Brain microvascular endothelial cell (primary cell): ENCODE data around the gene SUMO2.
"Not testable (repeated sequence)": the region's sequence is repeated elsewhere in the genome, so short reads cannot be mapped to it uniquely, and the experiment has no call there.

ENCODE experiments used
- DNase-seq: peaks from one replicate; pipeline ENCODE4 v3.0.0-alpha.2; 2020
- H3K27ac ChIP-seq: fragments of 250-450 bp; sonication (Bioruptor Pico); 2 replicates; pipeline ENCODE4 v1.5.1; 2020; ENCODE audit warnings: mild to moderate bottlenecking, moderate library complexity
- H3K27me3 ChIP-seq: fragments of 250-450 bp; sonication (Bioruptor Pico); replicated peaks from 2 replicates; pipeline ENCODE4 v1.5.1; 2020; ENCODE audit warnings: mild to moderate bottlenecking
- H3K36me3 ChIP-seq: fragments of 250-450 bp; sonication (Bioruptor Pico); replicated peaks from 2 replicates; pipeline ENCODE4 v1.5.1; 2020; ENCODE audit warnings: mild to moderate bottlenecking
- H3K4me3 ChIP-seq: 2 replicates; pipeline ENCODE4 v1.5.1; 2011; ENCODE audit warnings: low read depth, mild to moderate bottlenecking, control low read depth, low read length, moderate library complexity
- CTCF ChIP-seq: IDR thresholded peaks from 2 replicates; pipeline ENCODE4 v1.5.1; 2011; ENCODE audit warnings: low read depth, mild to moderate bottlenecking, moderate library complexity, low read length, control low read depth, inconsistent platforms; ENCODE audit errors: missing control alignments
- in situ Hi-C: cut with HindIII; loops from 2 replicates; pipeline ENCODE4 v1.10.0; 2017; ENCODE audit warnings: low sequenced_read_pairs, low pct_ligation_motif_present

Gene SUMO2

GRCh38 chr17:75163074-75163473 is 19.7 kb downstream of the SUMO2 start:
- Histone ChIP-seq H3K27me3 (no peaks in the 10 kb centered on the region), H3K27ac (no peak overlapping the region), H3K4me3 (no peak overlapping the region), H3K36me3 (peaks cover 16% of the 10 kb centered on the region)
- in situ Hi-C loops = no loop called here
- DNase-seq = no peak
- TF ChIP-seq CTCF = no peak

- no peak for TF ChIP-seq CTCF
- in situ Hi-C loops = no loop called here
- H3K27me3 ChIP-seq = no peaks in the 10 kb centered on the region
- no peak for DNase-seq
- peak overlapping the region; percentile 85 for H3K27ac ChIP-seq
- no peaks in the 10 kb centered on the region for H3K36me3 ChIP-seq
- no peak overlapping the region for H3K4me3 ChIP-seq
These were observed 22.5 kb downstream of the SUMO2 start for GRCh38 chr17:75160211-75160610.

- no peaks in the 10 kb centered on the region for H3K27me3 ChIP-seq
- H3K27ac ChIP-seq = peak overlapping the region; percentile 85
- H3K36me3 ChIP-seq = no peaks in the 10 kb centered on the region
- TF ChIP-seq CTCF = no peak
- in situ Hi-C loops = no loop called here
- H3K4me3 ChIP-seq = no peak overlapping the region
- DNase-seq = peak; percentile 78
These were observed 23.3 kb downstream of the SUMO2 start for GRCh38 chr17:75159196-75160031.

GRCh38 chr17:75158480-75158879 is 24.3 kb downstream of the SUMO2 start:
- H3K4me3 ChIP-seq, in situ Hi-C loops, H3K36me3 ChIP-seq, DNase-seq, H3K27me3 ChIP-seq: not testable (repeated sequence)
- H3K27ac ChIP-seq = peak overlapping the region; percentile 85

GRCh38 chr17:75155191-75155601 is 27.6 kb downstream of the SUMO2 start:
- H3K27ac ChIP-seq = no peak overlapping the region
- TF ChIP-seq CTCF = no peak
- H3K27me3 ChIP-seq = no peaks in the 10 kb centered on the region
- in situ Hi-C loops = no loop called here
- H3K36me3 ChIP-seq = no peaks in the 10 kb centered on the region
- DNase-seq = no peak
- no peak overlapping the region for H3K4me3 ChIP-seq

- in situ Hi-C loops = no loop called here
These were observed 28.3 kb downstream of the SUMO2 start, which contains the start of gene JPT1 for GRCh38 chr17:75154195-75155106. Gene JPT1 (minus strand): TSS chr17:75154512. CDS start chr17:75154397, 115 bp downstream.

More at GRCh38 chr17:75154195-75155106, 28.3 kb downstream of the SUMO2 start, which contains the start of gene JPT1:
- TF ChIP-seq CTCF = no peak
- Histone ChIP-seq H3K4me3 (peak within 1 kb of the TSS; percentile 95), H3K27ac (peak within 1 kb of the TSS; percentile 60), H3K27me3 (no peaks in the 10 kb centered on the region), H3K36me3 (no peaks in the 10 kb centered on the region)
- DNase-seq = peak; percentile 99
